A673 (cell line): ENCODE data around the gene CNPY1. TPM values are rescaled to one million over a fixed set of nuclear protein-coding genes. Genes with fewer than 3 reads are reported as not detected.

Source experiments
- BruUV-seq: library from RNA; stranded (reverse); fragments of 400-500 nt; replicated peaks from 2 replicates; lab custom pipeline; 2021; lab: Mats Ljungman, UMichigan
- CTCF ChIA-PET: fragments of 300-600 bp; sonication (Branson Sonifier 250); formaldehyde crosslinking; loops from one replicate; lab custom pipeline; 2022; ENCODE audit warnings: antibody characterized with exemption; lab: Charles Lee
- POLR2A ChIA-PET: fragments of 300-600 bp; sonication (Branson Sonifier 250); formaldehyde crosslinking; loops from one replicate; lab custom pipeline; 2022; ENCODE audit warnings: antibody characterized with exemption; ENCODE audit not compliant: low non-redundant PET; lab: Charles Lee
- DNase-seq: peaks from one replicate; pipeline ENCODE4 v3.0.0-alpha.2; 2015; ENCODE audit warnings: low spot score
- H3K27ac ChIP-seq: fragments of 200-600 bp; sonication (generic); 2 replicates; pipeline ENCODE4 v1.5.1; 2016; ENCODE audit warnings: mixed run types, low read depth, mild to moderate bottlenecking, mixed read lengths, antibody characterized with exemption, low read length; ENCODE audit not compliant: poor library complexity, severe bottlenecking
- H3K27me3 ChIP-seq: fragments of 200-600 bp; sonication (generic); replicated peaks from 2 replicates; pipeline ENCODE4 v1.6.1; 2017; ENCODE audit warnings: mixed run types, low read depth, mild to moderate bottlenecking, mixed read lengths, antibody characterized with exemption, low read length; ENCODE audit not compliant: insufficient read depth, poor library complexity
- H3K36me3 ChIP-seq: fragments of 200-600 bp; sonication (generic); 2 replicates; pipeline ENCODE4 v1.6.1; 2016; ENCODE audit warnings: mixed run types, mild to moderate bottlenecking, mixed read lengths, antibody characterized with exemption, low read length; ENCODE audit not compliant: insufficient read depth, poor library complexity, severe bottlenecking
- H3K4me1 ChIP-seq: fragments of 200-600 bp; sonication (generic); 2 replicates; pipeline ENCODE4 v1.6.1; 2017; ENCODE audit warnings: mixed run types, mild to moderate bottlenecking, mixed read lengths, antibody characterized with exemption, low read length; ENCODE audit not compliant: insufficient read depth, poor library complexity, severe bottlenecking
- H3K4me3 ChIP-seq: fragments of 200-600 bp; sonication (generic); 2 replicates; pipeline ENCODE4 v1.5.1; 2016; ENCODE audit warnings: low read depth, mixed run types, mild to moderate bottlenecking, mixed read lengths, low read length; ENCODE audit not compliant: poor library complexity, severe bottlenecking
- H3K9me3 ChIP-seq: fragments of 200-600 bp; sonication (generic); 2 replicates; pipeline ENCODE4 v1.6.1; 2016; ENCODE audit warnings: mixed run types, low read depth, mild to moderate bottlenecking, mixed read lengths, antibody characterized with exemption, low read length; ENCODE audit not compliant: poor library complexity, severe bottlenecking
- EZH2 ChIP-seq: fragments of 200-600 bp; sonication (generic); IDR thresholded peaks from 2 replicates; pipeline ENCODE4 v1.6.1; 2017; ENCODE audit warnings: borderline replicate concordance, low read depth, mild to moderate bottlenecking, mixed read lengths, antibody characterized with exemption, low read length; ENCODE audit not compliant: poor library complexity, severe bottlenecking
- intact Hi-C: fragments of 100-400 bp; cut with micrococcal nuclease; formaldehyde crosslinking; loops from one replicate; pipeline ENCODE4 v1.10.0; 2022; ENCODE audit not compliant: unreplicated experiment
- total RNA-seq: library from RNA; stranded (reverse); gene quantifications from 2 replicates; pipeline ENCODE4 v1.2.3, GENCODE V29; 2021
- TF ChIP-seq, protein P1 (sequence below): fragments of 300-800, 200-600 bp; sonication (generic); conservative IDR thresholded peaks from 2 replicates; pipeline ENCODE4 v1.5.1; 2017; ENCODE audit warnings: low read depth, mild to moderate bottlenecking, antibody characterized with exemption, low read length, moderate library complexity, mixed read lengths

Gene CNPY1
- total RNA-seq, 1 experiment from 2014 or later: not detected

DNA sequence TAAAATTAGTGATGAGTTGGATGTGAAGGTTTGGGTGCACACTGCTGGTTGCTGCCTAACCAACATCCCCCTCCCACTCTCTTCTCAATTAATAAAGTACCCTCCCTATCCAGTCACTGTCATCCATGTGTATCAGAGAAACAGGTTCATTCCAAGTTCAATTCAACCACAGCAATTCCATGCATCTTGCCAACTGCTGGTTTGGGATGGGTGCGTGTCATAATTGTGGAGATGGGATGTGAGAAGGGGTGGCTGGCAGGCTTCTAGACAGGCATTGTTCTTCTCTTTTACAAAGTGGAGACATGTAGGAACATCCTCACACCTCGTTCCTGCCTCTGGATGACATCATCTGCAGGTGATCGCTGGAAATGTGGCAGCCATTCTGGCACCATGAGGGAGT is 7.5 kb upstream of the CNPY1 start:
- ChIA-PET POLR2A (no interaction called here), CTCF (no interaction called here)
- TF ChIP-seq, protein P1, sequence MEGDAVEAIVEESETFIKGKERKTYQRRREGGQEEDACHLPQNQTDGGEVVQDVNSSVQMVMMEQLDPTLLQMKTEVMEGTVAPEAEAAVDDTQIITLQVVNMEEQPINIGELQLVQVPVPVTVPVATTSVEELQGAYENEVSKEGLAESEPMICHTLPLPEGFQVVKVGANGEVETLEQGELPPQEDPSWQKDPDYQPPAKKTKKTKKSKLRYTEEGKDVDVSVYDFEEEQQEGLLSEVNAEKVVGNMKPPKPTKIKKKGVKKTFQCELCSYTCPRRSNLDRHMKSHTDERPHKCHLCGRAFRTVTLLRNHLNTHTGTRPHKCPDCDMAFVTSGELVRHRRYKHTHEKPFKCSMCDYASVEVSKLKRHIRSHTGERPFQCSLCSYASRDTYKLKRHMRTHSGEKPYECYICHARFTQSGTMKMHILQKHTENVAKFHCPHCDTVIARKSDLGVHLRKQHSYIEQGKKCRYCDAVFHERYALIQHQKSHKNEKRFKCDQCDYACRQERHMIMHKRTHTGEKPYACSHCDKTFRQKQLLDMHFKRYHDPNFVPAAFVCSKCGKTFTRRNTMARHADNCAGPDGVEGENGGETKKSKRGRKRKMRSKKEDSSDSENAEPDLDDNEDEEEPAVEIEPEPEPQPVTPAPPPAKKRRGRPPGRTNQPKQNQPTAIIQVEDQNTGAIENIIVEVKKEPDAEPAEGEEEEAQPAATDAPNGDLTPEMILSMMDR: no peak
- TF ChIP-seq EZH2: no peak

DNA sequence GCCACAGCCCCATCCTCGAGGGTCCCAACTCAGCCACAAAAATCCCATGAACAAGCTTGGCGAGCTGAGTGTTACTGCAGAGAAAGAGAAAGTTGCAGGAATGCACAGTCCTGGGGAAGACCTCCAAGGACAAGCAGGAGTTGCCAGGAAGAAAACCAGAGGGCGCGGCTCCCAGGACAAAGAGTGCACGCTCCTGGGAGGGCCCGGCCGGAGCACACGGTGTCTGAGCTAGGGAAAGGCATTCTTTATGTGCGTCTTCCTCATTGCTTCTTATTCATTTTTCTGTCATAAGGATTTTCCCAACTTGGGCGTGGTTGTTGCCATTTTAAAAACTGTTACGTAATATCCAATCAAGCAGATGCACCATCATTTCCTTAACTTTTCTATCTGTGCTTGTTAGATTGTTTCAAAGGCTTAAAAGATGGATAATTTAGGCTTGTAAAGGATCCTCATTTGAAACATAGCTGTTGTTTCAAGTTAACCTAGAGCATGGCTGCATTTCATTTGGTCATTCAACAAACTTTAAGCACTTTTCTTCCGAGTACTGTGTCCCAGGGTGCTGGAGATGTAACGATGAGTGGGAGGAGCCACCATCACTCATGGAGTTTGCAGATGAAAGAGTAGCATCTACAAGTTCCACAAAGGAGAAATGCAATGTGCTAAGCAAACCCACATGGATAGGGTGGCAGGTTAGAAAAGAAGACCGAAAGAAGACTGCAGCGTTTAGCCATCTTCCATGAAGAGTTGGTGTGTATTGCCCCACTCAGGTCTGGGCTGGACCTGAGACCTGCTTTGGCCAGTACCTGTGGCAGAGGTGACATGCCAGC is 5.6 kb upstream of the CNPY1 start:
- BruUV-seq: no TSS peak
- H3K36me3 ChIP-seq: no peaks in the 10 kb centered on the region
- intact Hi-C loops: no loop called here
- peaks cover 2% of the 10 kb centered on the region for H3K27me3 ChIP-seq
- no peak overlapping the region for H3K4me3 ChIP-seq
- ChIA-PET POLR2A (no interaction called here), CTCF (no interaction called here)
- H3K27ac ChIP-seq: no peak overlapping the region
- H3K9me3 ChIP-seq: no peaks in the 10 kb centered on the region
- TF ChIP-seq, protein P1: no peak
- no peak for TF ChIP-seq EZH2
- no peak for DNase-seq
- no peaks in the 10 kb centered on the region for H3K4me1 ChIP-seq

More for the DNA sequence above, 7.5 kb upstream of the CNPY1 start:
- intact Hi-C loops: no loop called here
- no TSS peak for BruUV-seq
- no peak overlapping the region for H3K27ac ChIP-seq
- H3K4me3 ChIP-seq: no peak overlapping the region
- H3K36me3 ChIP-seq: no peaks in the 10 kb centered on the region
- no peak for DNase-seq
- no peaks in the 10 kb centered on the region for H3K9me3 ChIP-seq
- H3K27me3 ChIP-seq: no peaks in the 10 kb centered on the region
- no peaks in the 10 kb centered on the region for H3K4me1 ChIP-seq

DNA sequence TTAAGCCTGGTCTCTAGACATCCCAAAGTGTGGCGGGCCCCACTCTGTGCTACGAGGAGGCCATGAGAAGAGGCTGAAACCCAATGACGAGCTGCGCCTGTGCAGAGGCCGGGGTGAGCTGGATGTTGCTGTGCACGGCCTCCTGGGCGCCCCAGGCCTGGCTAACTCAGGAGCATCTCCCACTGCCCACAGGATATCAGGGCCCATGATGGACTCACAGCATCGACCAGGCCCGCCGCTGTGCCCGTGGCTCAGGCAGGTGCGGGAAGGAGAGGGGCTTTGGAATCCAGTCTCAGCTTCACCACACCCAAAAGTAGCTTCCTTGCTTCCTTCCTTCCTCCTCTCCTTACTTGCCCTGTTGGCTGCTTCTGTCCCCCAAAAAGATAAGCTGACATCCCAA is 4.6 kb upstream of the CNPY1 start:
- intact Hi-C loops: no loop called here

More for the DNA sequence above, 4.6 kb upstream of the CNPY1 start:
- no peak overlapping the region for H3K27ac ChIP-seq
- H3K36me3 ChIP-seq: no peaks in the 10 kb centered on the region
- TF ChIP-seq, protein P1: no peak
- no peak for TF ChIP-seq EZH2
- H3K4me3 ChIP-seq: no peak overlapping the region
- no TSS peak for BruUV-seq
- no peaks in the 10 kb centered on the region for H3K9me3 ChIP-seq
- ChIA-PET POLR2A (no interaction called here), CTCF (no interaction called here)
- peaks cover 13% of the 10 kb centered on the region for H3K27me3 ChIP-seq
- no peak for DNase-seq
- no peaks in the 10 kb centered on the region for H3K4me1 ChIP-seq
